HG02884 (cell line): ENCODE results near the gene OR2J3.
"Not testable (repeated sequence)": the region's sequence is repeated elsewhere in the genome, so short reads cannot be mapped to it uniquely, and the experiment has no call there.

Experiments used
- ATAC-seq: cut with Tn5 transposase; IDR thresholded peaks from one replicate; pipeline ENCODE4 v1.9.1; 2021; ENCODE audit warnings: mild to moderate bottlenecking, moderate library complexity; ENCODE audit not compliant: unreplicated experiment

OR2J3 gene

DNA sequence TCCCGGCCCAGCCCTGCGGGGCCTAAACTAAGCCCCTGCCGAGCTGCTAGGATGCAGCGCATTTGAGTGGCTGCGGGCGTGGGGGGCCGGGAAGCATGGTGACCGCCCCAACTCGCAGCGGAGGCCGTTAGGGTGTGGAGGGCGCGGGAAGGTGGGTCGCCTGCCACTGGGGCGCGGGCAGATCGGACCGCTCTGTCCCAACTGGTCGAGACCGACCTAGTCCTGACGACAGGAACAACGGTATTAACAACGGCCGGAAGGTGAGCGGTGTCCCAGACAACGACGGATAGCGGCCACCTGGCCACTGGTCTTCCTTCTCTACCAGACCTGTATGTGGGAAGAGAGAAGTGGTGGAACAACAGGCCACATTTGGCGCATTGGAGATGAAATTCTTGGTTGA lies 52.1 kb downstream of the OR2J3 start:
- ATAC-seq: not testable (repeated sequence)
